Stromal cell of bone marrow (primary cell): ENCODE measurements around the gene SLC39A8.
"Not testable (repeated sequence)": the region's sequence is repeated elsewhere in the genome, so short reads cannot be mapped to it uniquely, and the experiment has no call there.

Experiments
- DNase-seq: peaks from one replicate; pipeline ENCODE4 v3.0.0-alpha.2; 2012; ENCODE audit warnings: low read depth

SLC39A8 gene

GRCh38 chr4:102344954-102345794 lies at the start of gene SLC39A8:
SLC39A8 (minus strand) TSS chr4:102345482; CDS start chr4:102344662, 820 bp downstream.
- DNase-seq, result peak; percentile 58

GRCh38 chr4:102392033-102392744 lies 46.9 kb upstream of the SLC39A8 start:
- DNase-seq, result no peak

- DNase-seq, result peak; percentile 13
These were observed 45.2 kb upstream of the SLC39A8 start for GRCh38 chr4:102390438-102390837.

GRCh38 chr4:102388611-102389010 lies 43.3 kb upstream of the SLC39A8 start:
- DNase-seq, result no peak

- DNase-seq, result no peak
These were observed 42.4 kb upstream of the SLC39A8 start for GRCh38 chr4:102387552-102388150.

GRCh38 chr4:102386966-102387365 lies 41.7 kb upstream of the SLC39A8 start:
- no peak for DNase-seq

- not testable (repeated sequence) for DNase-seq
These were observed 35.0 kb upstream of the SLC39A8 start for GRCh38 chr4:102380253-102380652.

- DNase-seq, result no peak
These were observed 17.7 kb upstream of the SLC39A8 start for GRCh38 chr4:102362922-102363432.

GRCh38 chr4:102358128-102358527 lies 12.8 kb upstream of the SLC39A8 start:
- DNase-seq, result no peak

GRCh38 chr4:102357637-102358036 lies 12.4 kb upstream of the SLC39A8 start:
- DNase-seq, result not testable (repeated sequence)

- DNase-seq, result no peak
These were observed 11.4 kb upstream of the SLC39A8 start for GRCh38 chr4:102356562-102357202.

GRCh38 chr4:102355748-102356147 lies 10.5 kb upstream of the SLC39A8 start:
- DNase-seq, result no peak

GRCh38 chr4:102354671-102355454 lies 9.6 kb upstream of the SLC39A8 start:
- no peak for DNase-seq

- no peak for DNase-seq
These were observed 7.5 kb upstream of the SLC39A8 start for GRCh38 chr4:102352781-102353180.

GRCh38 chr4:102350634-102351033 lies 5.4 kb upstream of the SLC39A8 start:
- DNase-seq, result no peak

GRCh38 chr4:102348701-102349100 lies 3.4 kb upstream of the SLC39A8 start:
- no peak for DNase-seq

- DNase-seq, result no peak
These were observed 466 bp upstream of the SLC39A8 start for GRCh38 chr4:102345795-102346100.

GRCh38 chr4:102344520-102344953 lies 745 bp downstream of the SLC39A8 start:
- peak; percentile 11 for DNase-seq

GRCh38 chr4:102343964-102344519 lies 1.2 kb downstream of the SLC39A8 start:
- DNase-seq, result no peak

GRCh38 chr4:102342404-102343074 lies 2.7 kb downstream of the SLC39A8 start:
- DNase-seq, result no peak

GRCh38 chr4:102341201-102341600 lies 4.1 kb downstream of the SLC39A8 start:
- DNase-seq, result no peak
